HG03558 (cell line): ENCODE measurements around the gene FAM110C.

Experiments used
- ATAC-seq: cut with Tn5 transposase; IDR thresholded peaks from one replicate; pipeline ENCODE4 v1.9.1; 2021; ENCODE audit warnings: moderate number of reproducible peaks; ENCODE audit not compliant: unreplicated experiment; ENCODE audit errors: extremely low read depth

Gene FAM110C

DNA sequence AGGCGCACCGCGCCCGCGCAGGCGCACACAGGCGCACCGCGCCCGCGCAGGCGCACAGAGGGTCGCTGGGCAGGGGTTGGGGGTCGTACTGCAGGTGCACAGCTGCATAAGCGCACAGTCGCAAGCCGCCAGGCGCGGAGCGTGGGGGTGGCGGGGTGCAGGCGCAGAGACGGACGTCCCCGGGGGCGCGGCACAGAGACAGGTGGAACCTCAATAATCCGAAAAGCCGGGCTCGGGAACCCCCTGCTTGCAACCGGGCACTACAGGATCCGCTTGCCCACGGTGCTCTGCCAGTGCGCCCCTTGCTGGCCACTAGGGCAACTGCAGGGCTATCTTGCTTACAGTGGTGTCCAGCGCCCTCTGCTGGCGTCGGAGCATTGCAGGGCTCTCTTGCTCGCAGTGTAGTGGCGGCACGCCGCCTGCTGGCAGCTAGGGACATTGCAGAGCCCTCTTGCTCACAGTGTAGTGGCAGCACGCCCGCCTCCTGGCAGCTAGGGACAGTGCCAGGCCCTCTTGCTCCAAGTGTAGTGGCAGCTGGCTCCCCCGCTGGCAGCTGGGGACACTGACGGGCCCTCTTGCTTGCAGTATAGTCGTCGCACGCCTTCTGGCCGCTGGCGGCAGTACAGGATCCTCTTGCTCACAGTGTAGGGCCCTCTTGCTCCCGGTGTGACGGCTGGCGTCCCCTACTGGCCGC is 34.9 kb downstream of the FAM110C start:
- no peak for ATAC-seq

- ATAC-seq, result no peak
These were observed 36.0 kb downstream of the FAM110C start for GRCh38 chr2:10222-10875.
